T-cell (primary cell): ENCODE measurements around the gene MDP1. TPM values are rescaled to one million over a fixed set of nuclear protein-coding genes. Genes with fewer than 3 reads are reported as not detected.
"Not testable (repeated sequence)": the region's sequence is repeated elsewhere in the genome, so short reads cannot be mapped to it uniquely, and the experiment has no call there.

Experiments
- ATAC-seq, 4 experiments: fragments of 200-7000 bp in 3 of 4; fragments of 150-1000 bp in 1 of 4; cut with Tn5 transposase; replicated peaks in 1 of 4; 1 replicate in 3 of 4; 2 replicates in 1 of 4; pipeline ENCODE4 v1.10.0; 2021; ENCODE audit warnings: moderate library complexity in 3 of 4, mild to moderate bottlenecking in 2 of 4, moderate number of reproducible peaks in 1 of 4
- CTCF ChIA-PET, 2 donors: fragments of 300-600 bp; sonication (Branson Sonifier 250); formaldehyde crosslinking; loops; one replicate each; lab custom pipeline; 2022; ENCODE audit warnings: antibody characterized with exemption in 2 of 2; lab: Charles Lee
- POLR2A ChIA-PET, 2 donors: fragments of 300-600 bp; sonication (Branson Sonifier 250); formaldehyde crosslinking; loops; one replicate each; lab custom pipeline; 2022; ENCODE audit warnings: antibody characterized with exemption in 2 of 2; lab: Charles Lee
- DNase-seq, 35 experiments: peaks; one replicate each; pipeline versions ENCODE4 v3.0.0 to v3.0.0-alpha.2; 2013 to 2023
- H3K27ac ChIP-seq: one replicate; pipeline ENCODE4 v1.5.1; 2013; ENCODE audit warnings: low read length
- H3K27me3 ChIP-seq, 2 experiments: replicated peaks in 1 of 2; 1 replicate in 1 of 2; 2 replicates in 1 of 2; pipeline versions ENCODE4 v1.6.1 to v1.7.0; 2013; ENCODE audit warnings: low read length in 1 of 2, mixed read lengths in 1 of 2; ENCODE audit not compliant: control insufficient read depth in 2 of 2, insufficient read depth in 2 of 2; ENCODE audit errors: extremely low read depth in 1 of 2
- H3K36me3 ChIP-seq, 2 donors: 1 replicate in 1 of 2; 2 replicates in 1 of 2; pipeline versions ENCODE4 v1.6.1 to v1.7.0; 2013; ENCODE audit warnings: low read length in 1 of 2; ENCODE audit not compliant: control insufficient read depth in 2 of 2, insufficient read depth in 1 of 2; ENCODE audit errors: extremely low read depth in 1 of 2
- H3K4me1 ChIP-seq, 2 experiments: 1 replicate in 1 of 2; 2 replicates in 1 of 2; pipeline versions ENCODE4 v1.6.1 to v1.7.0; 2013; ENCODE audit warnings: low read length in 2 of 2, mixed read lengths in 1 of 2; ENCODE audit not compliant: insufficient read depth in 2 of 2, control insufficient read depth in 1 of 2; ENCODE audit errors: extremely low read depth in 1 of 2
- H3K4me3 ChIP-seq, 2 donors: 1 replicate in 1 of 2; 2 replicates in 1 of 2; pipeline versions ENCODE4 v1.5.1 to v1.7.0; 2013; ENCODE audit warnings: mild to moderate bottlenecking in 2 of 2, low read length in 1 of 2, moderate library complexity in 1 of 2; ENCODE audit not compliant: control insufficient read depth in 1 of 2; ENCODE audit errors: extremely low read depth in 1 of 2
- H3K9me3 ChIP-seq: 2 replicates; pipeline ENCODE4 v1.7.0; 2013
- H3K27ac Mint-ChIP-seq, 2 donors: one replicate each; pipeline ENCODE4 v1.8.0; 2020 to 2021; ENCODE audit warnings: mild to moderate bottlenecking in 2 of 2, mixed read lengths in 2 of 2
- H3K27me3 Mint-ChIP-seq, 2 donors: one replicate each; pipeline ENCODE4 v1.8.0; 2021 to 2022; ENCODE audit warnings: mixed read lengths in 2 of 2
- H3K36me3 Mint-ChIP-seq: one replicate; pipeline ENCODE4 v1.8.0; 2021; ENCODE audit warnings: mixed read lengths
- H3K4me1 Mint-ChIP-seq, 3 donors: one replicate each; pipeline ENCODE4 v1.8.0; 2020 to 2022; ENCODE audit warnings: mixed read lengths in 3 of 3, mild to moderate bottlenecking in 1 of 3
- H3K4me3 Mint-ChIP-seq, 3 donors: one replicate each; pipeline ENCODE4 v1.8.0; 2020 to 2022; ENCODE audit warnings: mild to moderate bottlenecking in 3 of 3, mixed read lengths in 3 of 3, moderate library complexity in 3 of 3
- H3K9me3 Mint-ChIP-seq, 3 donors: one replicate each; pipeline ENCODE4 v1.8.0; 2020 to 2022; ENCODE audit warnings: mixed read lengths in 3 of 3
- WGBS: methylation state at CpG from one replicate; pipeline ENCODE4 v1.1.5; 2013; ENCODE audit warnings: missing lambda C conversion rate; ENCODE audit not compliant: insufficient coverage; 5-methylcytosine and 5-hydroxymethylcytosine counted together
- total RNA-seq, 35 experiments: library from RNA in 6 of 35; stranded (reverse) in 6 of 35; fragments of 120-200 nt in 1 of 35; gene quantifications; one replicate each; pipeline versions ENCODE4 v1.2.1 to v1.2.4 and lab custom pipeline; 2013 to 2026

MDP1 gene
- total RNA-seq, 5 donors from 2014 or later (not counting 1 experiment from before 2014, with no cell fraction given), result 7.2 to 17.5 (median 12.1) TPM

DNA sequence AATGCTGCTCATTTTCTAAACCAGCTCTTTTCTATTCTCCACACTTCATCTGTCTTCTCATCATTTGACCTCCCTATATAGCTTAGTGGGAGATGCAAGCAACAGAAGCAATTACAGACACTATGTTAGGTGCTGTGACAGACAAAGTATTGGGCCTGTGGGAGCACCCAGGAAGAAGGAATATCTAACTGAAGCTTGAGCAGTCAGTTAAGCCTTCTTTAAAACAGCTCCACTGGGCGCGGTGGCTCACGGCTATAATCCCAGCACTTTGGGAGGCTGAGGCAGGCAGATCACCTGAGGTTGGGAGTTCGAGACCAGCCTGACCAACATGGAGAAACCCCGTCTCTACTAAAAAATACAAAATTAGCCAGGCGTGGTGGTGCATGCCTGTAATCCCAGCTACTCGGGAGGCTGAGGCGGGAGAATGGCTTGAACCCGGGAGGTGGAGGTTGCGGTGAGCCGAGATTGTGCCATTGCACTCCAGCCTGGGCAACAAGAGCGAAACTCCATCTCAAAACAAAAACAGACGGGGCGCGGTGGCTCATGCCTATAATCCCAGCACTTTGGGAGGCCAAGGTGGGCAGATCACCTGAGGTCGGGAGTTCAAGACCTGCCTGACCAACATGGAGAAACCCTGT, 12.5 kb downstream of the MDP1 start:
- Mint-ChIP-seq H3K4me1 (peaks cover 33 to 57% (median 47%) of the 10 kb centered on the region in 3 donors), H3K36me3 (peaks cover 64% of the 10 kb centered on the region)
- not testable (repeated sequence) for H3K4me3 ChIP-seq, H3K27ac ChIP-seq, H3K4me3 Mint-ChIP-seq, DNase-seq, H3K27ac Mint-ChIP-seq, ATAC-seq, H3K27me3 ChIP-seq, H3K27me3 Mint-ChIP-seq, H3K9me3 ChIP-seq, H3K9me3 Mint-ChIP-seq
- H3K36me3 ChIP-seq, result peaks cover 17 to 39% of the 10 kb centered on the region in 2 donors
- peaks cover 0 to 23% of the 10 kb centered on the region in 2 experiments for H3K4me1 ChIP-seq
- CTCF ChIA-PET, result interaction anchor here in 1 of 2 donors (0.8 kb wide), 1 partner anchor 15 kb away, joined by 3 read pairs; the partner anchor contains the start of gene IPO4
- POLR2A ChIA-PET, result interaction anchor here (0.6 to 0.8 kb wide), 2 partner anchors 39 to 110 kb away, joined by 4 read pairs; partner anchors contain the start of gene TINF2 (in 1 of the 2)
- 92% methylated on average over 2 of the region's 16 CpGs for WGBS

DNA sequence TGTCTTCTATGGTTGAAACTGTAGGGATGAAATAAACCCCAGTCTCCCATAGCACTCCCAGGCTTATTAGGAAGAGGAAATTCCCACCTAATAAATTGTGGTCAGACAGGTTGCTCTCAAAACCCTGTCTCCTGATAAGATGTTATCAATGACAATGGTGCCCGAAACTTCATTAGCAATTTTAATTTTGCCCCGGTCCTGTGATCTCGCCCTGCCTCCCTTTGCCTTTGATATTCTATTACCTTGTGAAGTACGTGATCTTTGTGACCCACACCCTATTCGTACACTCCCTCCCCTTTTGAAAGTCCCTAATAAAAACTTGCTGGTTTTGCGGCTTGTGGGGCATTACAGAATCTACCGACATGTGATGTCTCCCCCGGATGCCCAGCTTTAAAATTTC, 13.3 kb downstream of the MDP1 start:
- Mint-ChIP-seq H3K36me3 (peaks cover 57% of the 10 kb centered on the region), H3K4me1 (peaks cover 34 to 50% (median 45%) of the 10 kb centered on the region in 3 donors)
- H3K4me1 ChIP-seq, result peaks cover 0 to 19% of the 10 kb centered on the region in 2 experiments
- H3K27ac ChIP-seq, H3K4me3 ChIP-seq, H3K9me3 ChIP-seq, H3K4me3 Mint-ChIP-seq, H3K9me3 Mint-ChIP-seq, H3K27me3 Mint-ChIP-seq, H3K27ac Mint-ChIP-seq, DNase-seq, ATAC-seq, H3K27me3 ChIP-seq: not testable (repeated sequence)
- ChIA-PET POLR2A (interaction anchor here (0.6 to 0.8 kb wide), 2 partner anchors 40 to 109 kb away, joined by 4 read pairs; partner anchors contain the start of gene TINF2 (in 1 of the 2)), CTCF (interaction anchor here in 1 of 2 donors (0.8 kb wide), 1 partner anchor 14 kb away, joined by 3 read pairs; the partner anchor contains the start of gene IPO4)
- H3K36me3 ChIP-seq, result peaks cover 13 to 31% of the 10 kb centered on the region in 2 donors
- WGBS, result 97% methylated on average over 5 of the region's 8 CpGs

DNA sequence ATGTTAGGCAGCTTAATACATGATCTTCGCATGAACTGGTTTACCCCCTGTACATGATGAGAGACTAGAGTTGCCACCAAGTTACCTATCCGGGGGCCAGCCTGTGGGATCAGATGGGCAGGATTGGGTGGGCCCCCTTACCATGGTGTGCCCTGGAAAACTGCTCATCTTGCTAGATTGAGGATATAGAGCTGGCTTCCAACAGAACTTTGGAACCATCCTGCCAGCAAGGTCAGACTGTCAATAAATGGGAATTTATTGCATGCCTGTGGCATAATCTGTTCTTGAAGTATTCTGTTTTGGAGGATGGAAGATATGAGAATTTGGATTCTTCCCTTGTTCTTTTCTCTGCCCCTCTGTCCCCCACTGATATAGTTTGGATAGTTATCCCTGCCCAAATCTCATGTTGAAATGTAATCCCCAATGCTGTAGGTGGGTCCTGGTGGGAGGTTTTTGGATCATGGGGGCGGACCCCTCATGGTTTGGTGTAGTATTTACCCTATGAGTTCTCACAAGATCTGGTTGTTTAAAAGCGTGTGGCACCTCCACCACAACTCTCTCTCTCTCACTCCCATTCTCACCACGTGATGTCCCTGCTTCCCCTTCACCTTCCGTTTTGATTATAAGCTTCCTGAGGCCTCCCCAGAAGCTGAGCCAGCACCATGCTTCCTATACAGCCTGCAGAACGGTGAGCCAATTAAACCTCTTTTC, 16.9 kb downstream of the MDP1 start:
- peaks cover 14 to 36% of the 10 kb centered on the region in 2 experiments for H3K4me1 ChIP-seq
- H3K27me3 ChIP-seq, result no peaks in the 10 kb centered on the region
- no peak for ATAC-seq
- Mint-ChIP-seq H3K9me3 (peaks cover 4 to 7% (median 5%) of the 10 kb centered on the region in 3 donors), H3K27me3 (no peaks in the 10 kb centered on the region), H3K4me1 (peaks cover 43 to 63% (median 49%) of the 10 kb centered on the region in 3 donors), H3K4me3 (peak overlapping the region in 1 of 3 donors; percentile 41), H3K27ac (peak overlapping the region; percentile 40 to 50), H3K36me3 (peaks cover 28% of the 10 kb centered on the region)
- DNase-seq, result no peak
- peaks cover 1 to 9% of the 10 kb centered on the region in 2 donors for H3K36me3 ChIP-seq
- ChIA-PET CTCF (interaction anchor here (0.6 to 1.6 kb wide), 3 partner anchors 8 to 232 kb away, joined by 3 to 12 read pairs (median 6); no protein-coding TSS in a partner anchor), POLR2A (interaction anchor here (0.6 to 1.0 kb wide), 2 partner anchors 9 to 17 kb away, joined by 5 read pairs; partner anchors contain the start of gene MDP1 (in 1 of the 2))
- H3K4me3 ChIP-seq, result no peak overlapping the region
- H3K27ac ChIP-seq, result no peak overlapping the region
- H3K9me3 ChIP-seq, result no peaks in the 10 kb centered on the region
- 82% methylated on average over 4 of the region's 7 CpGs for WGBS

DNA sequence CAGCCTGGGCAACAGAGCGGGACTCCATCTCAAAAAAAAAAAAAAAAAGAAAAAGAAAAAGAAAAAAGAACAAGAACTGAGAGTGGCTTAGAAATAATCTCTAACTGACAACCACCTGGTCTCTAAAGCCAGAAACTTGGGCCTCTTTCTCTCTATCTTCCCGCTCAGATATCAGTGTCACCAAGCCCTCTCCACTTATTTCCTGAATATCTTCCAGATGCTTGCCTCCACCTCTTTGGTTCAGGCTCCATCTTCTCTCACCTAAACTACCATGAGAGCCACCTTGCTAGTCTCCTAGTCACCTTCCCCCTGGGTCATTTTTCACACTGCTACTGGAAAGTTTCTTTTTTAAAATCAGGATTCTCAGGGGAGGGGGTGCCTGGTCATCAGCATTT, 18.8 kb downstream of the MDP1 start:
- Histone ChIP-seq H3K27ac (no peak overlapping the region), H3K4me3 (no peak overlapping the region), H3K4me1 (peaks cover 14 to 43% of the 10 kb centered on the region in 2 experiments), H3K36me3 (peaks cover 9 to 17% of the 10 kb centered on the region in 2 donors), H3K9me3 (no peaks in the 10 kb centered on the region), H3K27me3 (no peaks in the 10 kb centered on the region)
- Mint-ChIP-seq H3K4me3 (peak overlapping the region; percentile 77 to 93 (median 92)), H3K4me1 (peaks cover 48 to 67% (median 53%) of the 10 kb centered on the region in 3 donors), H3K9me3 (peaks cover 0 to 1% (median 0%) of the 10 kb centered on the region in 3 donors), H3K27ac (peak overlapping the region; percentile 70 to 98), H3K36me3 (peaks cover 27% of the 10 kb centered on the region), H3K27me3 (no peaks in the 10 kb centered on the region)
- DNase-seq (no peak), ATAC-seq (no peak)
- CTCF ChIA-PET, result no interaction called here
- POLR2A ChIA-PET, result interaction anchor here (0.7 to 3.7 kb wide), 3 partner anchors 11 to 15 kb away, joined by 4 to 17 read pairs (median 16); partner anchors contain the start of gene CHMP4A (in 1 of the 2)
- WGBS, result 100% methylated on average over 1 of the region's 2 CpGs

DNA sequence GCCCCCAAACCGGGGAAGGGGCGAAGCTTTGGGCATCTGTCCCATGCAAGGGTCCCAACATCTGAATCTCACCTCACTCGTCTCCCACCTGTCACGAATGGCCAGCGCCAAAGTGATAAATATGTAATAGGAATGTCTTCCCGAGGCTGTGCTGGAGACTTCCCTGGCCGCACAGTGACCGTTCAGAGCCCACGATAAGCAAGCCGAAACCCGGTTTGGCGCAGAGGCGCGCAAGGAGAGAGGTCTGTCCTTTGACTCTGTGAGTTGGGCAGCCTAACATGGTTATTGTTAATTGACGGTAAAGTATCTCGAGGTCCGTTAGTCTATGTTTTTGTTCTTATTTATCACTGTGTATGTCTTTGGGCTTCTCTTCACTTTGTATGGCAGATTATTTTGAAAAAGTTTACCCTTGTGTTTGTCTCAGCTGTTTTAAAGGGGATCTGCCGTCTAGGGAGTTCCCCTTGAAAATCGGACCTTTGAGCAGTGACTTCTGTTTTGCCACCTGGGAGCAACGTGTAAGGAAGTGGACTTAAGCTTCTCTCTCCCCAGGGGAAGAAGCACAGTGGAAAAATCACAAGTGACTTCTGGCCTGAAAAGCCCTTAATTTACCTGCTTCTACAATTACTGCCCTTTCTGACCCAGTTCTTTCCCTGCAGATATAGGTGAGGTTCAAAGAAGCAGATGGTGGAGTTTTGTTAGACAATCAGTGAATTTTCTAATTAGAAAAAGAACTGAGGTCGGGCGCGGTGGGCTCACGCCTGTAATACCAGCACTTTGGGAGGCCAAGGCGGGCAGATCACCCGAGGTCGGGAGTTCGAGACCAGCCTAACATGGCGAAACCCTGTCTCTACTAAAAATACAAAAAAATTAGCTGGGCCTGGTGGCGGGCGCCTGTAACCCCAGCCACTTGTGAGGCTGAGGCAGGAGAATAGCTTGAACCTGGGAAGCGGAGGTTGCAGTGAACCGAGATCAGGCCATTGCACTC, 19.5 kb downstream of the MDP1 start:
- H3K9me3 Mint-ChIP-seq, result no peaks in the 10 kb centered on the region
- DNase-seq, result peak in 1 of 35 experiments; percentile 36
- peak overlapping the region; percentile 87 to 93 (median 92) for H3K4me3 Mint-ChIP-seq
- H3K36me3 ChIP-seq, result peaks cover 12 to 18% of the 10 kb centered on the region in 2 donors
- H3K4me1 Mint-ChIP-seq, result peaks cover 50 to 69% (median 56%) of the 10 kb centered on the region in 3 donors
- WGBS, result 26% methylated on average over 17 of the region's 33 CpGs
- peak overlapping the region; percentile 76 to 98 for H3K4me3 ChIP-seq
- H3K27me3 ChIP-seq, result no peaks in the 10 kb centered on the region
- H3K27me3 Mint-ChIP-seq, result no peaks in the 10 kb centered on the region
- peak overlapping the region; percentile 98 for H3K27ac ChIP-seq
- H3K27ac Mint-ChIP-seq, result peak overlapping the region; percentile 96 to 98
- CTCF ChIA-PET, result interaction anchor here in 1 of 2 donors (1.1 kb wide), 1 partner anchor 41 kb away, joined by 3 read pairs; no protein-coding TSS in a partner anchor
- no peaks in the 10 kb centered on the region for H3K9me3 ChIP-seq
- no peak for ATAC-seq
- peaks cover 14 to 43% of the 10 kb centered on the region in 2 experiments for H3K4me1 ChIP-seq
- H3K36me3 Mint-ChIP-seq, result peaks cover 27% of the 10 kb centered on the region
- POLR2A ChIA-PET, result interaction anchor here (0.7 to 3.7 kb wide), 8 partner anchors 12 to 82 kb away, joined by 3 to 17 read pairs (median 4); partner anchors contain the start of genes CHMP4A (in 1 of the 2), DCAF11 (in 1 of the 2), MDP1 (in 1 of the 2) and NRL (in 1 of the 2)
